Left cardiac atrium (tissue), 4 donors: ENCODE measurements around the gene RBL2. TPM values are rescaled to one million over a fixed set of nuclear protein-coding genes. Genes with fewer than 3 reads are reported as not detected.
"Not testable (repeated sequence)": the region's sequence is repeated elsewhere in the genome, so short reads cannot be mapped to it uniquely, and the experiment has no call there.

Experiments
- ATAC-seq, 2 donors: fragments of 200-7000 bp; cut with Tn5 transposase; one replicate each; pipeline ENCODE4 v1.9.1; 2020; ENCODE audit warnings: mild to moderate bottlenecking in 2 of 2, moderate library complexity in 2 of 2
- DNase-seq: peaks from one replicate; pipeline ENCODE4 v3.0.0-alpha.2; 2020
- intact Hi-C, 2 donors: fragments of 100-400 bp; cut with DNase I; formaldehyde crosslinking; loops; one replicate each; pipeline versions ENCODE4 v1.14.1 to v1.15.1; 2022 to 2023
- long read RNA-seq: library from polyadenylated mRNA; unstranded; transcript quantifications from one replicate; pipeline ENCODE4 v2.0.0, GENCODE V29; 2021
- total RNA-seq, 2 donors: library from RNA; stranded (reverse); fragmentation: NEBNext Ultra II Directional; extraction: Animal tissue kit (Norgen Biotek cat#: 25700); gene quantifications; one replicate each; pipeline ENCODE4 v1.2.1, GENCODE V29; 2021
- donor health status: DM: no; HTN: yes; CAD: no.
- donor health status: DM: no; HTN: yes; CAD: no; lungs with severe emphysema.
- donor health status: DM: yes; HTN: yes; CAD: no.
- donor health status: Dilated cardiomyopathy.

RBL2 gene
- total RNA-seq, result 10 to 100 TPM; 40.4 to 40.7 TPM
- long read RNA-seq, full-length matches to known transcripts, result 26 of 101 reads
- long read RNA-seq, partial matches to known transcripts, result 61 of 101 reads
- long read RNA-seq, other reads (novel, unspliced or antisense), result 14 of 101 reads

GRCh38 chr16:53434377-53435065 lies at the start of gene RBL2:
Gene RBL2, plus strand, starts transcription at chr16:53434471. Its CDS starts 86 bp downstream, at chr16:53434557.
- peak; percentile 94 to 96 for ATAC-seq
- intact Hi-C loops, result loop anchor here in 1 of 2 donors (10.0 kb wide), 1 partner anchor 110 kb away; no protein-coding TSS in a partner anchor
- DNase-seq, result peak; percentile 89

- intact Hi-C loops, DNase-seq, ATAC-seq: not testable (repeated sequence)
Observed at GRCh38 chr16:53384610-53385009, 49.7 kb upstream of the RBL2 start.

GRCh38 chr16:53404959-53405358 lies 29.3 kb upstream of the RBL2 start:
- intact Hi-C loops, result no loop called here
- DNase-seq, result no peak
- ATAC-seq, result no peak

- intact Hi-C loops, result no loop called here
- DNase-seq (no peak), ATAC-seq (no peak)
Observed at GRCh38 chr16:53412549-53412948, 21.7 kb upstream of the RBL2 start.

GRCh38 chr16:53413864-53414263 lies 20.4 kb upstream of the RBL2 start:
- intact Hi-C loops, result no loop called here
- no peak for DNase-seq
- no peak for ATAC-seq

- intact Hi-C loops, result no loop called here
- ATAC-seq, result no peak
- DNase-seq, result no peak
Observed at GRCh38 chr16:53414381-53414780, 19.9 kb upstream of the RBL2 start.

- DNase-seq (no peak), ATAC-seq (no peak)
- intact Hi-C loops, result no loop called here
Observed at GRCh38 chr16:53415504-53415903, 18.8 kb upstream of the RBL2 start.

- intact Hi-C loops, result no loop called here
- DNase-seq (no peak), ATAC-seq (no peak)
Observed at GRCh38 chr16:53417011-53417410, 17.3 kb upstream of the RBL2 start.

- ATAC-seq (no peak), DNase-seq (no peak)
- intact Hi-C loops, result no loop called here
Observed at GRCh38 chr16:53417976-53418375, 16.3 kb upstream of the RBL2 start.

- DNase-seq, intact Hi-C loops, ATAC-seq: not testable (repeated sequence)
Observed at GRCh38 chr16:53419383-53419709, 14.9 kb upstream of the RBL2 start.

- DNase-seq (no peak), ATAC-seq (no peak)
- intact Hi-C loops, result no loop called here
Observed at GRCh38 chr16:53421248-53421647, 13.0 kb upstream of the RBL2 start.

- intact Hi-C loops, DNase-seq, ATAC-seq: not testable (repeated sequence)
Observed at GRCh38 chr16:53423968-53424367, 10.3 kb upstream of the RBL2 start.

GRCh38 chr16:53428681-53429080 lies 5.6 kb upstream of the RBL2 start:
- DNase-seq (no peak), ATAC-seq (no peak)
- intact Hi-C loops, result no loop called here

GRCh38 chr16:53429221-53429943 lies 4.9 kb upstream of the RBL2 start:
- intact Hi-C loops, result no loop called here

GRCh38 chr16:53430363-53430762 lies 3.9 kb upstream of the RBL2 start:
- no peak for DNase-seq
- no peak for ATAC-seq
- intact Hi-C loops, result loop anchor here in 1 of 2 donors (10.0 kb wide), 1 partner anchor 106 kb away; no protein-coding TSS in a partner anchor

More at GRCh38 chr16:53429221-53429943, 4.9 kb upstream of the RBL2 start:
- no peak for DNase-seq
- no peak for ATAC-seq

GRCh38 chr16:53433509-53433908 lies 762 bp upstream of the RBL2 start:
- intact Hi-C loops, result loop anchor here in 1 of 2 donors (10.0 kb wide), 1 partner anchor 109 kb away; no protein-coding TSS in a partner anchor
- no peak for DNase-seq
- ATAC-seq, result no peak

- ATAC-seq (peak in 1 of 2 donors; percentile 1), DNase-seq (no peak)
- intact Hi-C loops, result loop anchor here in 1 of 2 donors (10.0 kb wide), 1 partner anchor 109 kb away; no protein-coding TSS in a partner anchor
Observed at GRCh38 chr16:53433930-53434376, 318 bp upstream of the RBL2 start.

GRCh38 chr16:53435066-53435688 lies 906 bp downstream of the RBL2 start:
- intact Hi-C loops, result loop anchor here in 1 of 2 donors (10.0 kb wide), 1 partner anchor 110 kb away; no protein-coding TSS in a partner anchor
- peak; percentile 65 for DNase-seq
- peak; percentile 94 for ATAC-seq

- DNase-seq, result no peak
- intact Hi-C loops, result loop anchor here in 1 of 2 donors (5.0 kb wide), 1 partner anchor 163 kb away; no protein-coding TSS in a partner anchor
- ATAC-seq, result no peak
Observed at GRCh38 chr16:53440125-53440524, 5.9 kb downstream of the RBL2 start.
